Spinal cord (tissue), 10 donors: ENCODE measurements around the gene CNBD2. TPM values are rescaled to one million over a fixed set of nuclear protein-coding genes. Genes with fewer than 3 reads are reported as not detected.

Experiments
- DNase-seq, 6 donors: peaks; one replicate each; pipeline versions ENCODE4 v3.0.0 to v3.0.0-alpha.2; 2013 to 2015; ENCODE audit warnings: low spot score in 6 of 6, low read depth in 4 of 6
- H3K27ac ChIP-seq: one replicate; pipeline ENCODE4 v1.5.1; 2013; ENCODE audit warnings: low read depth, low read length, control low read depth
- H3K27me3 ChIP-seq: one replicate; pipeline ENCODE4 v1.6.1; 2013; ENCODE audit warnings: low read length; ENCODE audit not compliant: control insufficient read depth, insufficient read depth
- H3K36me3 ChIP-seq: one replicate; pipeline ENCODE4 v1.6.1; 2013; ENCODE audit warnings: low read length; ENCODE audit not compliant: control insufficient read depth, insufficient read depth
- H3K4me1 ChIP-seq: one replicate; pipeline ENCODE4 v1.6.1; 2013; ENCODE audit warnings: low read length; ENCODE audit not compliant: control insufficient read depth, insufficient read depth
- H3K4me3 ChIP-seq: one replicate; pipeline ENCODE4 v1.5.1; 2013; ENCODE audit warnings: low read depth, low read length, control low read depth
- H3K9me3 ChIP-seq: one replicate; pipeline ENCODE4 v1.6.1; 2013; ENCODE audit warnings: low read length; ENCODE audit not compliant: control insufficient read depth, insufficient read depth
- WGBS: methylation state at CpG from one replicate; pipeline ENCODE4 v1.1.5; 2013; ENCODE audit warnings: missing lambda C conversion rate; ENCODE audit not compliant: insufficient coverage; 5-methylcytosine and 5-hydroxymethylcytosine counted together
- long read RNA-seq, 4 donors: transcript quantifications; one replicate each; lab custom pipeline, GENCODE V29; 2026
- polyA plus RNA-seq, 2 donors: library from polyadenylated mRNA; unstranded; fragments of 120-200 nt; gene quantifications; one replicate each; pipeline ENCODE4 v1.2.1, GENCODE V29; 2013; ENCODE audit not compliant: insufficient read length in 2 of 2
- total RNA-seq, 2 donors: library from RNA; depleted of rRNA in 1 of 2; stranded (reverse); fragments of 120-200 nt in 1 of 2; fragments of >200 nt in 1 of 2; gene quantifications; one replicate each; pipeline versions ENCODE4 v1.2.3 to v1.2.4, GENCODE V29; 2013 to 2014
- donor health status: healthy.

CNBD2 gene
- total RNA-seq (1 to 10 TPM; 3.2 to 9.8 TPM), polyA plus RNA-seq (1 to 10 TPM in 1 of 2 donors, under 1 TPM in 1; 0.41 to 1.0 TPM)
- long read RNA-seq, donor 1, transcript CNBD2-206 (1 exons, 662 nt) = major isoform, 11 of 11 reads
- long read RNA-seq, donor 1, partial matches to known transcripts = 0 of 11 reads
- long read RNA-seq, donor 1, other reads (novel, unspliced or antisense) = 0 of 11 reads
- long read RNA-seq, donor 2 = 0 reads
- long read RNA-seq, donor 3, partial matches to known transcripts = 0 of 2 reads
- long read RNA-seq, donor 3, other reads (novel, unspliced or antisense) = 0 of 2 reads
- long read RNA-seq, donor 4, transcript CNBD2-206 (1 exons, 662 nt) = major isoform, 10 of 10 reads
- long read RNA-seq, donor 4, partial matches to known transcripts = 0 of 10 reads
- long read RNA-seq, donor 4, other reads (novel, unspliced or antisense) = 0 of 10 reads

- Histone ChIP-seq H3K4me1 (no peaks in the 10 kb centered on the region), H3K36me3 (no peaks in the 10 kb centered on the region), H3K9me3 (no peaks in the 10 kb centered on the region), H3K27me3 (no peaks in the 10 kb centered on the region), H3K4me3 (no peak within 1 kb of the TSS), H3K27ac (no peak within 1 kb of the TSS)
- no peak for DNase-seq
- no CpG with 5 or more reads among the region's 3 CpGs for WGBS
Measured at GRCh38 chr20:35967979-35968640, at the start of gene CNBD2. Gene CNBD2, plus strand, starts transcription at chr20:35968590. Its CDS starts 173 bp downstream, at chr20:35968763.

GRCh38 chr20:35920523-35920922, 47.9 kb upstream of the CNBD2 start:
- H3K27me3 ChIP-seq = no peaks in the 10 kb centered on the region
- H3K4me3 ChIP-seq = no peak overlapping the region
- H3K27ac ChIP-seq = no peak overlapping the region
- WGBS = no CpG with 5 or more reads among the region's 3 CpGs
- peaks cover 23% of the 10 kb centered on the region for H3K36me3 ChIP-seq
- H3K4me1 ChIP-seq = no peaks in the 10 kb centered on the region
- no peaks in the 10 kb centered on the region for H3K9me3 ChIP-seq
- DNase-seq = no peak

- H3K36me3 ChIP-seq = peaks cover 28% of the 10 kb centered on the region
- H3K4me1 ChIP-seq = no peaks in the 10 kb centered on the region
- H3K9me3 ChIP-seq = no peaks in the 10 kb centered on the region
- no peak overlapping the region for H3K4me3 ChIP-seq
- no peaks in the 10 kb centered on the region for H3K27me3 ChIP-seq
- H3K27ac ChIP-seq = no peak overlapping the region
- no peak for DNase-seq
- WGBS = 97% methylated on average over 2 of the region's 2 CpGs
Measured at GRCh38 chr20:35929301-35929700, 39.1 kb upstream of the CNBD2 start.

- Histone ChIP-seq H3K27ac (no peak overlapping the region), H3K9me3 (no peaks in the 10 kb centered on the region), H3K4me1 (no peaks in the 10 kb centered on the region), H3K27me3 (no peaks in the 10 kb centered on the region), H3K4me3 (no peak overlapping the region), H3K36me3 (peaks cover 27% of the 10 kb centered on the region)
- DNase-seq = no peak
- 69% methylated on average over 2 of the region's 4 CpGs for WGBS
Measured at GRCh38 chr20:35934050-35934449, 34.3 kb upstream of the CNBD2 start.

GRCh38 chr20:35939264-35939663, 29.1 kb upstream of the CNBD2 start:
- no peaks in the 10 kb centered on the region for H3K27me3 ChIP-seq
- no peak overlapping the region for H3K27ac ChIP-seq
- 94% methylated on average over 3 of the region's 3 CpGs for WGBS
- no peaks in the 10 kb centered on the region for H3K9me3 ChIP-seq
- no peak for DNase-seq
- peaks cover 3% of the 10 kb centered on the region for H3K4me1 ChIP-seq
- peaks cover 26% of the 10 kb centered on the region for H3K36me3 ChIP-seq
- no peak overlapping the region for H3K4me3 ChIP-seq

- H3K27me3 ChIP-seq = no peaks in the 10 kb centered on the region
- H3K9me3 ChIP-seq = no peaks in the 10 kb centered on the region
- H3K36me3 ChIP-seq = peaks cover 24% of the 10 kb centered on the region
Measured at GRCh38 chr20:35941620-35942019, 26.8 kb upstream of the CNBD2 start.

GRCh38 chr20:35942243-35942642, 26.1 kb upstream of the CNBD2 start:
- no peak overlapping the region for H3K4me3 ChIP-seq

More at GRCh38 chr20:35941620-35942019, 26.8 kb upstream of the CNBD2 start:
- Histone ChIP-seq H3K27ac (no peak overlapping the region), H3K4me1 (peaks cover 3% of the 10 kb centered on the region), H3K4me3 (no peak overlapping the region)
- DNase-seq = no peak
- WGBS = 100% methylated on average over 2 of the region's 2 CpGs

GRCh38 chr20:35947489-35947888, 20.9 kb upstream of the CNBD2 start:
- H3K27me3 ChIP-seq = no peaks in the 10 kb centered on the region

More at GRCh38 chr20:35942243-35942642, 26.1 kb upstream of the CNBD2 start:
- no peaks in the 10 kb centered on the region for H3K9me3 ChIP-seq
- peaks cover 25% of the 10 kb centered on the region for H3K36me3 ChIP-seq
- H3K4me1 ChIP-seq = peaks cover 3% of the 10 kb centered on the region
- peak in 1 of 6 donors; percentile 23 for DNase-seq
- H3K27me3 ChIP-seq = no peaks in the 10 kb centered on the region
- WGBS = 100% methylated on average over 1 of the region's 2 CpGs
- no peak overlapping the region for H3K27ac ChIP-seq

GRCh38 chr20:35947907-35948306, 20.5 kb upstream of the CNBD2 start:
- peaks cover 13% of the 10 kb centered on the region for H3K36me3 ChIP-seq
- H3K27me3 ChIP-seq = no peaks in the 10 kb centered on the region
- no peak for DNase-seq
- no peak overlapping the region for H3K4me3 ChIP-seq
- peaks cover 7% of the 10 kb centered on the region for H3K4me1 ChIP-seq
- no peaks in the 10 kb centered on the region for H3K9me3 ChIP-seq
- 100% methylated on average over 1 of the region's 2 CpGs for WGBS
- H3K27ac ChIP-seq = no peak overlapping the region

More at GRCh38 chr20:35947489-35947888, 20.9 kb upstream of the CNBD2 start:
- peaks cover 6% of the 10 kb centered on the region for H3K4me1 ChIP-seq
- H3K27ac ChIP-seq = no peak overlapping the region
- H3K36me3 ChIP-seq = peaks cover 13% of the 10 kb centered on the region
- no peaks in the 10 kb centered on the region for H3K9me3 ChIP-seq
- DNase-seq = no peak
- WGBS = 72% methylated on average over 9 of the region's 9 CpGs
- no peak overlapping the region for H3K4me3 ChIP-seq
